Activated naive CD8-positive, alpha-beta T cell (primary cell): ENCODE measurements around the gene OSBPL2.

Experiments used
- H3K27ac Mint-ChIP-seq: one replicate; pipeline ENCODE4 v1.8.0; 2021; ENCODE audit warnings: mixed read lengths
- H3K27me3 Mint-ChIP-seq: one replicate; pipeline ENCODE4 v1.8.0; 2021; ENCODE audit warnings: mixed read lengths
- H3K36me3 Mint-ChIP-seq: one replicate; pipeline ENCODE4 v1.8.0; 2021; ENCODE audit warnings: mixed read lengths
- H3K4me1 Mint-ChIP-seq: one replicate; pipeline ENCODE4 v1.8.0; 2021; ENCODE audit warnings: low read depth, mixed read lengths
- H3K4me3 Mint-ChIP-seq: one replicate; pipeline ENCODE4 v1.8.0; 2021; ENCODE audit warnings: mild to moderate bottlenecking, mixed read lengths
- H3K9me3 Mint-ChIP-seq: one replicate; pipeline ENCODE4 v1.8.0; 2021; ENCODE audit warnings: low read depth, mixed read lengths

Gene OSBPL2

DNA sequence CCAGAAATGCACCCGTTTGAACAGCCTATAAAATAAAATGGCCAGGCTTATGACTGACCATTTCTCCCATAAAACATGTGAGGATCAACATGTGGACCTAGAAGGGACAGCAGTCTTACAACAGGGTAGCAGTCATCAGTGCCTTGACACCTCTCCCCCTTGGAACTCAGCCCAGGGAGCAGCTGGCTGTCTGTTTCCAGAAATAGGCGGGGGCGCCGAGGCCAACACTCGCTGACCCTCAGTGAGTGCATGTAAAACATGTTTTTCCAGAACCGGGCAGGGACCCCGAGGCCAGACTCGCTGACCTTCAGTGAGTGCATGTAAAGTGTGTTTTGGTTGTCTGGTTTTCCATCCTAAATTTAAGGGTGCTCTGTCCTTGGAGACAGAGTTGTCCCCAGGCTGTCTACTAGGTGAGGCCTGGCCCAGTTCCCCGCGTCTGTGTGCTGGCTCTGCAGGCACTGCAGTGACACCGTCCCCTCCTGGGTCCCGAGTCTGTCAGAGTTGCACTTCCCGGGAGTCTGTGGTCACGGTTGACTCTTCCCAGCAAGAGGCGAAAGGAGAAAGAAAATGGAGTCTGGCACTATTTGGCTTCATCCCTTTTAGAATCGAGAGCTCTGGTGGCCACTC lies 44.7 kb downstream of the OSBPL2 start:
- H3K27ac Mint-ChIP-seq = no peak overlapping the region
- H3K9me3 Mint-ChIP-seq = no peaks in the 10 kb centered on the region
- no peaks in the 10 kb centered on the region for H3K36me3 Mint-ChIP-seq
- H3K4me1 Mint-ChIP-seq = no peaks in the 10 kb centered on the region
- H3K27me3 Mint-ChIP-seq = no peaks in the 10 kb centered on the region
- no peak overlapping the region for H3K4me3 Mint-ChIP-seq

DNA sequence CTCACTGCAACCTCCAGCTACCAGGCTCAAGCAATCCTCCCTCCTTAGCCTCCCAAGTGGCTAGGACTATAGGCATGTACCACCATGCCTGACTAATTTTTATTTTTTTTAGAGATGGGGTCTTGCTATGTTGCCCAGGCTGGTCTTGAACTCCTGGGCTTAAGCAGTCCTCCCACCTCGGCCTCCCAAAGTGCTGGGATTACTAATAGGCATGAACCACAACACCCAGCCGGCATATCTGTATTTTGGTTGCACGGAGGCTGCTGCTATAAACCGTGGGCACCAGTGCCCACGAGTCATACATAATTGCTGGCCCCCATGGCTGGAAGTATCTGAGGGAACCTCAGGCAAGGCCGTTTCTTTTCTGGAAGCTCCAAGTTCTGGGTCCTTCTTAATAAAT lies 46.1 kb downstream of the OSBPL2 start:
- H3K9me3 Mint-ChIP-seq = no peaks in the 10 kb centered on the region
- no peak overlapping the region for H3K27ac Mint-ChIP-seq
- no peaks in the 10 kb centered on the region for H3K27me3 Mint-ChIP-seq
- no peaks in the 10 kb centered on the region for H3K4me1 Mint-ChIP-seq
- no peak overlapping the region for H3K4me3 Mint-ChIP-seq
- H3K36me3 Mint-ChIP-seq = no peaks in the 10 kb centered on the region

DNA sequence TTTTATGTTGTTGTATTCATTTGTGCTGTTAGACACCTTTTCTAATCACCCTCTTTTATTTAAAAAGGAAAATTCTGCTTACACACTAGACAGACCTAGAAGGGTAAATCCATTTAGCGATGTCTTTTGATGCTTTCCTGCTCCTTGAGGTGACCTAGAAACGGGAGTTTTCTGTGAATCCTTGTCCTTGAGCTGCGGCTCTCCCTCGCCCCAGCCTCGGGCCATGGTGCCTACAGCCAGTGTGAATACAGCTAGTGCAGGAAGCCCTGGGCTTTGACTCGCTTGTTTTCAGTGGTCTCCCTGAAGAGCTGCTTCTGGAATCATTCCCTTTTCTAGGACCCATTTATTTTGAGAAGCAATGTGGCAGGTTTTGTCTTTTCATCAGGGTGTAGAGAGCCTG lies 46.8 kb downstream of the OSBPL2 start:
- H3K36me3 Mint-ChIP-seq = no peaks in the 10 kb centered on the region
- no peaks in the 10 kb centered on the region for H3K4me1 Mint-ChIP-seq
- H3K27me3 Mint-ChIP-seq = no peaks in the 10 kb centered on the region

DNA sequence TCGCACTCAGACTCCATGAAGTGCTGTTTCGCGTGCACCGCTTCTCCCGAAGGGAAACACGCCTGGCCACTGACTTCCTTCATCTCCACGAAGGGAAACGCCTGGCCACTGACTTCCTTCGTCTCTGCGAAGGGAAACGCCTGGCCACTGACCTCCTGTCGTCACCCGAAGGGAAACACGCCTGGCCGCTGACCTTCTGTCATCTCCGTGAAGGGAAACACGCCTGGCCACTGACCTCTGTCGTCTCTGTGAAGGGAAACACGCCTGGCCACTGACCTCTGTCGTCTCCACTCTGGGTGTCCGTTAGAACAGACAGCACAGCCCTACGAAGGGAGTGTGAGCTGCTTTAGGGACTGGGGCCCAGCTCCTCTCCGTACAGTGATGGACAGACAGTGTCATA lies 47.4 kb downstream of the OSBPL2 start:
- no peaks in the 10 kb centered on the region for H3K36me3 Mint-ChIP-seq
- no peak overlapping the region for H3K27ac Mint-ChIP-seq
- no peaks in the 10 kb centered on the region for H3K9me3 Mint-ChIP-seq

More for the DNA sequence above, 46.8 kb downstream of the OSBPL2 start:
- Mint-ChIP-seq H3K27ac (no peak overlapping the region), H3K4me3 (no peak overlapping the region), H3K9me3 (no peaks in the 10 kb centered on the region)

DNA sequence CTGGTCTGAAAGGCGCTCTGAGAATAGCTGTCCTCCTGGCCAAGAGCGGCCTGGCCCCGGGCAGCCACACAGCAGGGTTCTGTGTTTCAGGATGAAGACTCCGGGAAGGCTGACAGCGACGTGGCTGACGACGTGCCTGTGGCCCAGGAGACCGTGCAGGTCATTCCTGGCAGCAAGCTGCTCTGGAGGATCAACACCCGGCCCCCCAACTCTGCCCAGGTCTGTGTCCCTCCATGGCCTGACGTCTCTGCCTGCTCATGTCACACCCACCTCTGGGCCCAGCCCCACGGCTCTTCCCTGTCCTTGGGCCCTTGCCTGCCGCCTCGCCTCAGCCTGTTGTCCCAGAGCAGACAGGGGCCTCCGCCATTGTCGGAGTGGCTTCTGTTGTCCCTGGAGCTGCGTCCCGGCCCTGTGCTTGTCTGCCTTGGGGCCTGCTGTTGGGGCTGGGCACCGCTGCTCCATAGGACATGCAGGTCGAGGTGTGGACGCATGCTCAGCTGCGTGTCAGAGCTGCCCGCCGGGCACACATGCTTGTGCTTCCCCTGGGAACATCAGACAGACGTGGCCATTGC lies 48.3 kb downstream of the OSBPL2 start:
- Mint-ChIP-seq H3K27ac (no peak overlapping the region), H3K36me3 (no peaks in the 10 kb centered on the region), H3K9me3 (no peaks in the 10 kb centered on the region), H3K4me3 (no peak overlapping the region), H3K4me1 (no peaks in the 10 kb centered on the region), H3K27me3 (no peaks in the 10 kb centered on the region)

More for the DNA sequence above, 47.4 kb downstream of the OSBPL2 start:
- no peaks in the 10 kb centered on the region for H3K4me1 Mint-ChIP-seq
- H3K4me3 Mint-ChIP-seq = no peak overlapping the region
- H3K27me3 Mint-ChIP-seq = no peaks in the 10 kb centered on the region

DNA sequence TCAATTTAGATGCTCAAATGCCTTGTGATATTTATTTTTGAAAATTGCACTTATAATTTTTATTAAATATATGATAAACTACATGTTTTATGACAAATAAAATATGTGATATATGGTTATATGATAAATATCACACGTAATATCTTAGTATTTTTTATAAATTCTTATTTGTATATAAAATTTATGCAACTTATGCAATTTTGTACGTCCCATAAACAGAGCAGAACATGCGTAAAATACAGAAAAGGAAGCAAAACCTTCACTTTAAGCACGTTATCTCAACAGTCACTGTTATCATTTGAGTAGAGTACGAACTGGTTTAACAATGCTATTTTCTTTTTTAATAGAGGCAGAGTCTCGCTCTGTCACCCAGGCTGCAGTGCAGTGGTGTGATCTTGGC lies 48.8 kb downstream of the OSBPL2 start:
- no peaks in the 10 kb centered on the region for H3K4me1 Mint-ChIP-seq
- no peak overlapping the region for H3K4me3 Mint-ChIP-seq
- H3K9me3 Mint-ChIP-seq = no peaks in the 10 kb centered on the region
- H3K36me3 Mint-ChIP-seq = no peaks in the 10 kb centered on the region
- H3K27me3 Mint-ChIP-seq = no peaks in the 10 kb centered on the region
- H3K27ac Mint-ChIP-seq = no peak overlapping the region

DNA sequence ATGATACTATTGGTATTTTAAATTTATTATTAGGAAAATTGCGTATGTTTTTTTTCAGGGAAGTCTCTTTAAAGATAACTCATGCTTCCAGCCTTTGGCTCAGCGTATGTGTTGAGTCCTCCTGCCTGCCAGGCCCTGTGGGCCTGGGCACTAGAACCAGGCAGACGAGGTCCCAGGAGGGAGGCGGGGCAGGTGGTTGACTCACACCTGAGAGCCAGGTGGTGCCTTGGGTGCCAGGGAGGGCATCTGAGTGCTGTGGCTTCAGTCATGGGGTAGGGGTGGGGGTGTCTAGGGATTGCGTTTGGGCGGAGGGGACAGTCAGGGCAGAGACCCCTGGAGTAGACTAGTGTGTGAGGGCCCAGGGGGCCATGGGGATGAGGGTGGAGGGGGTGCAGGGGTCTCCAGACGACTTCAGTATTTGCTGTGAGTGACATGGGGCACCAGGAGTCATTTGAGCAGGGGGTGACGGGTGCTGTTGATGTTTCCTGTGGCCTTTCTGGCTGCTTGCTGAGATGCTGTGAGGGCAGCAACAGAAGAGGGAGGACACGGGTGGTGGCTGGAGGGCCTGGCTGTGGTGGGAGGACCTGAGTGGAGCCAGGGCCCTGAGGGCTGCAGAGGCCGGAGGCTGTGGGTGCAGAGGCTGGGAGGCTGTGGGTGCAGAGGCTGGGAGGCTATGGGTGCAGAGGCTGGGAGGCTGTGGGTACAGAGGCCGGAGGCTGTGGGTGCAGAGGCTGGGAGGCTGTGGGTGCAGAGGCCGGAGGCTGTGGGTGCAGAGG lies 49.6 kb downstream of the OSBPL2 start:
- Mint-ChIP-seq H3K27ac (no peak overlapping the region), H3K36me3 (no peaks in the 10 kb centered on the region), H3K27me3 (no peaks in the 10 kb centered on the region), H3K4me1 (no peaks in the 10 kb centered on the region), H3K9me3 (no peaks in the 10 kb centered on the region), H3K4me3 (no peak overlapping the region)

DNA sequence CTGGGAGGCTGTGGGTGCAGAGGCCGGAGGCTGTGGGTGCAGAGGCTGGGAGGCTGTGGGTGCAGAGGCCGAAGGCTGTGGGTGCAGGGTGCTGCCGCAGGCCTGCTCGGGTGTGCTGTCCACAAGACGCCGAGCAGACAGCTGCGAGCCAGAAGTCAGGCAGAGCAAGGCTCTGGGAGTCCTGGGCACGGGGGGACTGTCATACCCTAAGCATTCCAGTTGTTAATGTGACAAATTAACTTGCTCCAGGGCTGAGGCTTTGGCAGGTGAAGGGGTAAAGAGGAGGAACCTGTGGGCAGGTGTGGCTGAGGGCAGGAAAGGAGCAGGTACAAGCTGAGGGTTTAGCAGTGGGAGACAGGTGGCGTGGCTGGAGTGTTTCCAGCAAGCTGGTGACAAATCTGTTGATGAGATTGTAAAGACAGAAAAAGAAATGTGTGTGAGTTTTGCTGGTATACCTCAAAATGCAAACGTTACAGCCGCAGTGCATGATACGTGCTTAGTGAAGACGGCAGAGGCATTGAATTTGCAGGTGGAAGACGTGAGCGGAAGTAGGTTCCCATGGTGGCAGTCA lies 50.3 kb downstream of the OSBPL2 start:
- Mint-ChIP-seq H3K27ac (no peak overlapping the region), H3K9me3 (no peaks in the 10 kb centered on the region), H3K27me3 (no peaks in the 10 kb centered on the region), H3K4me3 (no peak overlapping the region), H3K4me1 (no peaks in the 10 kb centered on the region), H3K36me3 (no peaks in the 10 kb centered on the region)

DNA sequence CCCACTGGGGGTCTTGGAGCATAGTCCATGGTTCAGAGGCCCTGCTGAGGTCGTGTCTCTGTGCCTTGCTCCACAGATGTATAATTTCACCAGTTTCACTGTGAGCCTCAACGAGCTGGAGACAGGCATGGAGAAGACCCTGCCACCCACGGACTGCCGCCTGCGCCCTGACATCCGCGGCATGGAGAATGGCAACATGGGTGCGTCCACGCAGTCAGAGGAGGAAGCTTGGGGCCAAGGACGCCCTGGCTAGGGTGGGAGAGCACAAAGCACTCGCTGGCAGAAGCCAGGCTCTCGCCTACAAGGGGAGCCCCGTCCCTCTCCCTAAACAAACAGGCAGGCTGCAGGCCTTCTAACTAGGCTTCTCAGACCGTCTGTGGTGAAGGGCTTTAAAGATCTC lies 50.8 kb downstream of the OSBPL2 start:
- Mint-ChIP-seq H3K9me3 (no peaks in the 10 kb centered on the region), H3K4me1 (no peaks in the 10 kb centered on the region), H3K27ac (no peak overlapping the region), H3K36me3 (no peaks in the 10 kb centered on the region), H3K4me3 (no peak overlapping the region), H3K27me3 (no peaks in the 10 kb centered on the region)

DNA sequence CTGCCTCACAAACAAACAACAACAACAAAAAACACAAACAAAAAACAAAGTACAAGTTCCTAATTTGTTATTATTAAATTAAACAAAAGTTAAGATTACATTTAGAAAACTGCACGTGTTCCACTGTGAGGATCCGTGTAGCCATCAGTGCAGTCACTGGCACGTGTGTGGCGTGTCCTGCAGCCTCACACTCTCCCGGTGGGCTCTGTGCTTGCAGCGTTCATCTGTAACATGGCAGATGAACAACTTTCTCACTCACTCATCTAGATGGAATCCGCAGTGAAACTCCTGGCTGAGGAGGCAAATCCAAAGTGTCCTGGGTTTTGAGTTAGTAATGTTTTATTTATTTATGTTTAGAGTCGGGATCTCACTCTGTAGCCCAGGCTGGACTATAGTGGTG lies 51.6 kb downstream of the OSBPL2 start:
- H3K9me3 Mint-ChIP-seq = no peaks in the 10 kb centered on the region
- no peak overlapping the region for H3K4me3 Mint-ChIP-seq
- no peak overlapping the region for H3K27ac Mint-ChIP-seq
- no peaks in the 10 kb centered on the region for H3K36me3 Mint-ChIP-seq
- no peaks in the 10 kb centered on the region for H3K27me3 Mint-ChIP-seq
- no peaks in the 10 kb centered on the region for H3K4me1 Mint-ChIP-seq

DNA sequence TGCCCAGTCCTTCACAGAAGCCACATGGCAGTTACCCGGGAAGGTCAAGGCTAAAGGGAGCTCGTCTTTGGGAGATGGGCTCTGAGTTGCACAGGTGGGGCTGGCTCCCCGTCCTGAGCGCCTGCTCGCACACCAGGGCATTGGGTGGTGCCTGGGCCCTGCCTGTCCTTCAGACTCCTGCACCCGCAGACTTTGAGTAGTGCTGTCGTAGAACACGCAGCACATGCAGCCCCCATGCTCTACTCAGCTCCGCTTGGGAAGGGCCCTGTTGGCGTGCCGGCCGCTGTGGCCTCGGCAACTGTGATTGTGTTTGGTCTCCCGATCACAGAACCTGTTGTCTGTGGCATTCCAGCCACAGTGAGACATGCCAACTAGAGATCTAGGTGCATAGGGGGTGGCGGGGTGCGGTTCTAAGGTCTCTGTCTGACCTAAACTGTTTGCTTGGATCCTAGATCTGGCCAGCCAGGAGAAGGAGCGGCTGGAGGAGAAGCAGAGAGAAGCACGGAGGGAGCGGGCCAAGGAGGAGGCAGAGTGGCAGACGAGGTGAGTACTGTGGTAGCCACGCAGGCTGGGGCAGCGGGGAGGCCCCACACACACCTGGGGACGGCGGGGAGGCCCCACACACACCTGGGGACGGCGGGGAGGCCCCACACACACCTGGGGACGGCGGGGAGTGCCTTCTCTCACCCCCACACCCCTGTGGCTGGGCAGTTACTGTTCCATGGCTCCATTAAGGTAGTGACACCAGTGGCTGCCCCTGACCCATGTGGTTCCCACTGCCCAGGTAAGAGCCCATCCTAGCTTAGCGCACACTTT lies 53.1 kb downstream of the OSBPL2 start:
- Mint-ChIP-seq H3K27me3 (no peaks in the 10 kb centered on the region), H3K9me3 (no peaks in the 10 kb centered on the region), H3K4me3 (no peak overlapping the region), H3K27ac (no peak overlapping the region), H3K36me3 (no peaks in the 10 kb centered on the region), H3K4me1 (no peaks in the 10 kb centered on the region)

DNA sequence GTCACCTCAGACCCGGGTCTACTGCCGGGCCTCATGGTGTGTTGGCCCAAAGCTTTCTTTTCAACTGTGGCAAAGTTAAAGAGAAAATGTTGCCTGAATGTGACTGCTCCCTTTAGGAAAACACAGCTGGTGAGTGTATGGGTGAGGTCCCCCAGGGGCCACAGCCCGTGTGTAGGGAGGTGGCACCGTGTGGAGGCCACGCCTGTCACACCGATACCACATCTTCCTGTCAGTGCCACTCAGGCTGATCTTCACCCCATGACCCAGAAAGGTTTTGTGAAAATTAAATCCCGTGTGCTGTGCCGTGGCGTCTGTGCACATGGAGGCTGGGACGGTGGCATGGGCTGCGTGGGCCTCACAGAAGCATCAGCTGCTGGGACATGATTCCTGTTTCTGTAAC lies 53.8 kb downstream of the OSBPL2 start:
- no peak overlapping the region for H3K4me3 Mint-ChIP-seq

DNA sequence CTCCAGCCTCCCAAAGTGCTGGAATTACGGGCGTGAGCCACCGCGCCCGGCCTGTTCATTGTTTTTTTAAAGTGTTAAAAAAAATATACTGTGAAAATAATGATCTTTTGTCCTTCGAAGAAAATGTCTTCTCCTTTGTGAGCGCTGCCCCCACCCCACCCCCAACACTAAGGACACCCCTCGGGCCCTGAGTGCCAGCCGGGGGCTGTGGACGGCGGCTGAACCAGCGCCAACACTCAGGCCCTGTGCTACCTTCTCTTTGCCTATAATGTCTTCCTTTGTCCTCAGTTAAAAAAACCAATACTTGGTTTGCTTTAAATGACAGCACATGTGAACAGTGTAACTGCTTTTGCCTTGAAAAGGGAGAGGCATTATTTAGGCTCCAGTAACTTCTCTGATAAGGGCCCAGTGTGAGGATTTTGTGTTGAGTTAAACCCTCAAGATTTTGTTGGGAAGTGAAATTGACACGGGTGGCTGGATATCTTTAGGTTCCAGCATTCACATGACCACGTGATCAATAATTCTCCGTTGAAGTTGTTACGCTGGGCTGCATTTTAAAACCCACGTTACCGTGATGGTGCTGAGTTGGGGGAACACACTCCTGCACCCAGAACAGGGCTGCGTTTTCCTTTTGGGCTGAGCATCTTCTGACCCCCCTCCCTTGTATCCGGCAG lies 54.9 kb downstream of the OSBPL2 start:
- H3K9me3 Mint-ChIP-seq = no peaks in the 10 kb centered on the region
- no peak overlapping the region for H3K4me3 Mint-ChIP-seq
- no peaks in the 10 kb centered on the region for H3K4me1 Mint-ChIP-seq
- no peaks in the 10 kb centered on the region for H3K36me3 Mint-ChIP-seq
- no peak overlapping the region for H3K27ac Mint-ChIP-seq
- no peaks in the 10 kb centered on the region for H3K27me3 Mint-ChIP-seq

More for the DNA sequence above, 53.8 kb downstream of the OSBPL2 start:
- no peaks in the 10 kb centered on the region for H3K4me1 Mint-ChIP-seq
- no peaks in the 10 kb centered on the region for H3K9me3 Mint-ChIP-seq
- no peak overlapping the region for H3K27ac Mint-ChIP-seq
- no peaks in the 10 kb centered on the region for H3K27me3 Mint-ChIP-seq
- no peaks in the 10 kb centered on the region for H3K36me3 Mint-ChIP-seq

DNA sequence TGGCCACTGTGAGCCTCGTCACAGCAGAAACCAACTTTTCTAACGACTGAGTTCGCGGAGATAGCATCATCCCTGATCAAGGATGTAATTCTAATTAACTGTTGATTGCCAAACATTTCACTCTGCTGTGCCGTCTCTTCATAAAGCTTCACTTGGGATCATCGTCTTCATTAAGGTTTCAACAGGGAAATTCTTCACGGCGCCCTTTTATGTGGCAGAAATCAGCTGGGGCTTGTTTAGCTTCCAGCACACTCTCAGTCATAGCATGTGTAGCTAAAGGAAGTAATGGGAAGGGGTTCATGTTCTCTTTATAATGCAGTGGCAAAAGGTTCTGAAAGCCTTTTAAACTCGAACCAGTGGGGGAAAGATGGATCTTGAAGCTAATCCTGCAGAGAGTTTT lies 55.6 kb downstream of the OSBPL2 start:
- no peak overlapping the region for H3K27ac Mint-ChIP-seq
- H3K36me3 Mint-ChIP-seq = no peaks in the 10 kb centered on the region
- no peaks in the 10 kb centered on the region for H3K4me1 Mint-ChIP-seq
- H3K27me3 Mint-ChIP-seq = no peaks in the 10 kb centered on the region
- H3K4me3 Mint-ChIP-seq = no peak overlapping the region
- H3K9me3 Mint-ChIP-seq = no peaks in the 10 kb centered on the region
